ENCODE measurements around the gene PRC1. TPM values are rescaled to one million over a fixed set of nuclear protein-coding genes. Genes with fewer than 3 reads are reported as not detected.

PRC1 gene
- total RNA-seq, 4 donors from 2014 or later, result 3.6 to 12.9 (median 7.2) TPM

GRCh38 chr15:91032919-91033803, 38.8 kb upstream of the PRC1 start:
- H3K4me1 ChIP-seq, result peaks cover 0 to 4% of the 10 kb centered on the region in 2 donors
- intact Hi-C loops (cut with DNase I), result no loop called here
- no peaks in the 10 kb centered on the region for H3K36me3 ChIP-seq
- no peak overlapping the region for H3K27ac ChIP-seq
- H3K9me3 ChIP-seq, result no peaks in the 10 kb centered on the region
- 31 to 40% methylated on average over 9 to 12 of the region's 12 CpGs for WGBS, 2 donors
- no peak for TF ChIP-seq POLR2A (IDR thresholded peaks at IDR 0.05)
- TF ChIP-seq, protein P1, sequence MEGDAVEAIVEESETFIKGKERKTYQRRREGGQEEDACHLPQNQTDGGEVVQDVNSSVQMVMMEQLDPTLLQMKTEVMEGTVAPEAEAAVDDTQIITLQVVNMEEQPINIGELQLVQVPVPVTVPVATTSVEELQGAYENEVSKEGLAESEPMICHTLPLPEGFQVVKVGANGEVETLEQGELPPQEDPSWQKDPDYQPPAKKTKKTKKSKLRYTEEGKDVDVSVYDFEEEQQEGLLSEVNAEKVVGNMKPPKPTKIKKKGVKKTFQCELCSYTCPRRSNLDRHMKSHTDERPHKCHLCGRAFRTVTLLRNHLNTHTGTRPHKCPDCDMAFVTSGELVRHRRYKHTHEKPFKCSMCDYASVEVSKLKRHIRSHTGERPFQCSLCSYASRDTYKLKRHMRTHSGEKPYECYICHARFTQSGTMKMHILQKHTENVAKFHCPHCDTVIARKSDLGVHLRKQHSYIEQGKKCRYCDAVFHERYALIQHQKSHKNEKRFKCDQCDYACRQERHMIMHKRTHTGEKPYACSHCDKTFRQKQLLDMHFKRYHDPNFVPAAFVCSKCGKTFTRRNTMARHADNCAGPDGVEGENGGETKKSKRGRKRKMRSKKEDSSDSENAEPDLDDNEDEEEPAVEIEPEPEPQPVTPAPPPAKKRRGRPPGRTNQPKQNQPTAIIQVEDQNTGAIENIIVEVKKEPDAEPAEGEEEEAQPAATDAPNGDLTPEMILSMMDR (IDR thresholded peaks at IDR 0.05), result peak in 5 of 6 experiments; percentile 35 to 75 (median 39)
- no peak overlapping the region for H3K4me3 ChIP-seq (replicated peaks in 1 of 3)
- DNase-seq, result peak; percentile 75 to 79
- H3K27me3 ChIP-seq, result no peaks in the 10 kb centered on the region

DNA sequence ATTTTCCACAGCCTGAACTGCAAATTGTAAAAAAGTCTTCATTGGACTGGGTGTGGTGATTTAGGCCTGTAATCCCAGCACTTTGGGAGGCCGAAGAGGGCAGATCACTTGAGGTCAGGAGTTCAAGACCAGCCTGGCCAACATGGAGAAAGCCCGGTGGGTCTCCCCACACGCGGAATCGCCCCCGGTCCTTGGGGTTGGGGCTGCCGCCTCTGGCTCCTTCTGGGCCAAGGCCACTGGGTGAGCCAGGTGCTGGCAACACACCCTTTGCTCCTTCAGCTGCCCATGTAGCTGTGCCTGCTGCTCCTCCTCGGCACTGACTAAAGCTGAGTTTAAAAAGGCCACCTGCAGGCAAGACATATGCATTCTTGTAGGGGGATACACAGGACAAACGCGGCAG, 37.5 kb upstream of the PRC1 start:
- Histone ChIP-seq H3K4me1 (peaks cover 0 to 4% of the 10 kb centered on the region in 2 donors), H3K27ac (no peak overlapping the region), H3K4me3 (replicated peaks in 1 of 3) (no peak overlapping the region), H3K36me3 (no peaks in the 10 kb centered on the region), H3K27me3 (no peaks in the 10 kb centered on the region), H3K9me3 (no peaks in the 10 kb centered on the region)
- no peak for DNase-seq
- 72 to 84% methylated on average over 3 to 10 of the region's 10 CpGs for WGBS, 2 donors
- TF ChIP-seq, protein P1 (IDR thresholded peaks at IDR 0.05), result no peak
- no peak for TF ChIP-seq POLR2A (IDR thresholded peaks at IDR 0.05)
- intact Hi-C loops (cut with DNase I), result no loop called here

- no peaks in the 10 kb centered on the region for H3K4me1 ChIP-seq
- no peak overlapping the region for H3K4me3 ChIP-seq (replicated peaks in 1 of 3)
- H3K27ac ChIP-seq, result no peak overlapping the region
- whole genome bisulfite sequencing, 2 donors, result 63 to 71% methylated on average over 1 of the region's 1 CpG
- no peak for DNase-seq
- intact Hi-C loops (cut with DNase I), result no loop called here
- no peak for TF ChIP-seq POLR2A (IDR thresholded peaks at IDR 0.05)
- TF ChIP-seq, protein P1 (IDR thresholded peaks at IDR 0.05), result no peak
- H3K9me3 ChIP-seq, result no peaks in the 10 kb centered on the region
- H3K36me3 ChIP-seq, result no peaks in the 10 kb centered on the region
- H3K27me3 ChIP-seq, result no peaks in the 10 kb centered on the region
These were observed 33.3 kb upstream of the PRC1 start for GRCh38 chr15:91027677-91028076.

- no peak for TF ChIP-seq POLR2A (IDR thresholded peaks at IDR 0.05)
- TF ChIP-seq, protein P1 (IDR thresholded peaks at IDR 0.05), result no peak
- no peaks in the 10 kb centered on the region for H3K9me3 ChIP-seq
- H3K4me3 ChIP-seq (replicated peaks in 1 of 3), result no peak overlapping the region
- no peaks in the 10 kb centered on the region for H3K27me3 ChIP-seq
- no peaks in the 10 kb centered on the region for H3K36me3 ChIP-seq
- DNase-seq, result no peak
- intact Hi-C loops (cut with DNase I), result no loop called here
- 92 to 94% methylated on average over 7 of the region's 7 CpGs for WGBS, 2 donors
- H3K27ac ChIP-seq, result no peak overlapping the region
- H3K4me1 ChIP-seq, result peaks cover 10 to 16% of the 10 kb centered on the region in 2 donors
These were observed 29.4 kb upstream of the PRC1 start for GRCh38 chr15:91023720-91024119.

GRCh38 chr15:91022832-91023129, 28.4 kb upstream of the PRC1 start:
- Histone ChIP-seq H3K4me1 (peaks cover 10 to 16% of the 10 kb centered on the region in 2 donors), H3K4me3 (replicated peaks in 1 of 3) (peak overlapping the region in 2 of 3 donors; percentile 75 to 89), H3K27me3 (no peaks in the 10 kb centered on the region), H3K27ac (peak overlapping the region in 2 of 3 donors; percentile 49 to 72), H3K9me3 (no peaks in the 10 kb centered on the region), H3K36me3 (no peaks in the 10 kb centered on the region)
- intact Hi-C loops (cut with DNase I), result no loop called here
- TF ChIP-seq, protein P1 (IDR thresholded peaks at IDR 0.05), result no peak
- TF ChIP-seq POLR2A (IDR thresholded peaks at IDR 0.05), result no peak
- 21 to 43% methylated on average over 1 of the region's 1 CpG for WGBS, 2 donors
- no peak for DNase-seq
